Neural cell (in vitro differentiated cells): ENCODE results near the gene IL17RC. TPM values are rescaled to one million over a fixed set of nuclear protein-coding genes. Genes with fewer than 3 reads are reported as not detected.

ENCODE experiments used
- H2AFZ ChIP-seq: fragments of 200-600, 300-800 bp; sonication (generic), shearing (Covaris generic); 2 replicates; pipeline ENCODE4 v1.6.0; 2014; ENCODE audit warnings: low read depth, mild to moderate bottlenecking, antibody characterized with exemption, low read length, moderate library complexity
- H3F3A ChIP-seq: fragments of 200-600 bp; shearing (Covaris generic); 2 replicates; pipeline ENCODE4 v1.6.1; 2016; ENCODE audit warnings: mild to moderate bottlenecking, moderate library complexity, mixed read lengths, antibody characterized with exemption, low read length; ENCODE audit not compliant: insufficient read depth, poor library complexity, severe bottlenecking
- H3K27ac ChIP-seq: fragments of 200-600, 300-800 bp; sonication (generic), shearing (Covaris generic); 2 replicates; pipeline ENCODE4 v1.5.1; 2014; ENCODE audit warnings: mild to moderate bottlenecking, low read length, moderate library complexity
- H3K27me3 ChIP-seq: fragments of 300-800, 200-600 bp; sonication (generic), shearing (Covaris generic); 2 replicates; pipeline ENCODE4 v1.6.0; 2014; ENCODE audit warnings: mild to moderate bottlenecking, low read depth, low read length, moderate library complexity; ENCODE audit not compliant: insufficient read depth
- H3K36me3 ChIP-seq: fragments of 300-800, 200-600 bp; sonication (generic), shearing (Covaris generic); 2 replicates; pipeline ENCODE4 v1.5.1; 2014; ENCODE audit warnings: mild to moderate bottlenecking, antibody characterized with exemption, low read length, moderate library complexity; ENCODE audit not compliant: insufficient read depth
- H3K4me2 ChIP-seq: fragments of 300-800, 200-600 bp; sonication (generic), shearing (Covaris generic); 2 replicates; pipeline ENCODE4 v1.6.0; 2014; ENCODE audit warnings: mild to moderate bottlenecking, low read length
- H3K4me3 ChIP-seq: fragments of 300-800, 200-600 bp; sonication (generic), shearing (Covaris generic); 2 replicates; pipeline ENCODE4 v1.5.1; 2014; ENCODE audit warnings: mild to moderate bottlenecking, low read length, moderate library complexity
- H3K79me2 ChIP-seq: fragments of 200-600 bp; shearing (Covaris generic); replicated peaks from 2 replicates; pipeline ENCODE4 v1.6.0; 2014; ENCODE audit warnings: mild to moderate bottlenecking, low read length, moderate library complexity; ENCODE audit not compliant: insufficient read depth
- H3K9ac ChIP-seq: fragments of 300-800, 200-600 bp; sonication (generic), shearing (Covaris generic); 2 replicates; pipeline ENCODE4 v1.6.1; 2016; ENCODE audit warnings: mild to moderate bottlenecking, low read length, mixed read lengths
- H3K9me2 ChIP-seq: fragments of 200-600 bp; shearing (Covaris generic); 2 replicates; pipeline ENCODE4 v1.6.1; 2016; ENCODE audit warnings: mild to moderate bottlenecking, low read length, mixed read lengths; ENCODE audit not compliant: insufficient read depth
- H3K9me3 ChIP-seq: fragments of 200-600, 300-800 bp; sonication (generic), shearing (Covaris generic); 2 replicates; pipeline ENCODE4 v1.6.1; 2016; ENCODE audit warnings: mild to moderate bottlenecking, mixed run types, low read length, moderate library complexity, mixed read lengths
- H4K20me1 ChIP-seq: fragments of 200-600 bp; shearing (Covaris generic); 2 replicates; pipeline ENCODE4 v1.6.1; 2016; ENCODE audit warnings: mild to moderate bottlenecking, mixed run types; ENCODE audit not compliant: insufficient read depth
- EP300 ChIP-seq: fragments of 450-650 bp; conservative IDR thresholded peaks from 2 replicates; pipeline ENCODE4 v1.6.1; 2014; ENCODE audit warnings: antibody characterized with exemption, mild to moderate bottlenecking, moderate library complexity; ENCODE audit not compliant: poor library complexity, severe bottlenecking
- EZH2 ChIP-seq: fragments of 200-600, 300-800 bp; shearing (Covaris generic), sonication (generic); IDR thresholded peaks from 2 replicates; pipeline ENCODE4 v1.6.1; 2014; ENCODE audit warnings: antibody characterized with exemption, low read length, borderline replicate concordance, mild to moderate bottlenecking; ENCODE audit not compliant: insufficient read depth, poor library complexity, severe bottlenecking
- MXI1 ChIP-seq: fragments of 450-650 bp; conservative IDR thresholded peaks from 2 replicates; pipeline ENCODE4 v1.6.1; 2014; ENCODE audit warnings: antibody characterized with exemption, mild to moderate bottlenecking; ENCODE audit not compliant: poor library complexity, severe bottlenecking
- POLR2AphosphoS5 ChIP-seq: IDR thresholded peaks from 2 replicates; pipeline ENCODE4 v1.6.1; 2012
- RAD21 ChIP-seq: fragments of 450-650 bp; conservative IDR thresholded peaks from 2 replicates; pipeline ENCODE4 v1.6.1; 2014; ENCODE audit warnings: antibody characterized with exemption, mild to moderate bottlenecking, moderate library complexity
- SMC3 ChIP-seq: fragments of 450-650 bp; conservative IDR thresholded peaks from 2 replicates; pipeline ENCODE4 v1.6.1; 2014; ENCODE audit warnings: antibody characterized with exemption, mild to moderate bottlenecking, moderate library complexity; ENCODE audit not compliant: poor library complexity
- TAF1 ChIP-seq: IDR thresholded peaks from 2 replicates; pipeline ENCODE4 v1.6.1; 2012; ENCODE audit warnings: low read depth
- polyA plus RNA-seq: library from polyadenylated mRNA; depleted of rRNA; stranded (reverse); fragments of >200 nt; gene quantifications from 2 replicates; pipeline ENCODE4 v1.2.3, GENCODE V29; 2014
- TF ChIP-seq, protein P1 (sequence below): fragments of 450-650 bp; IDR thresholded peaks from 2 replicates; pipeline ENCODE4 v1.5.1; 2014; ENCODE audit warnings: antibody characterized with exemption, mild to moderate bottlenecking, moderate library complexity; ENCODE audit not compliant: poor library complexity, severe bottlenecking
- TF ChIP-seq, protein P2 (sequence below): IDR thresholded peaks from 2 replicates; pipeline ENCODE4 v1.6.1; 2012; ENCODE audit warnings: borderline replicate concordance

IL17RC gene
- polyA plus RNA-seq, 1 donor from 2014 or later, result not detected

DNA sequence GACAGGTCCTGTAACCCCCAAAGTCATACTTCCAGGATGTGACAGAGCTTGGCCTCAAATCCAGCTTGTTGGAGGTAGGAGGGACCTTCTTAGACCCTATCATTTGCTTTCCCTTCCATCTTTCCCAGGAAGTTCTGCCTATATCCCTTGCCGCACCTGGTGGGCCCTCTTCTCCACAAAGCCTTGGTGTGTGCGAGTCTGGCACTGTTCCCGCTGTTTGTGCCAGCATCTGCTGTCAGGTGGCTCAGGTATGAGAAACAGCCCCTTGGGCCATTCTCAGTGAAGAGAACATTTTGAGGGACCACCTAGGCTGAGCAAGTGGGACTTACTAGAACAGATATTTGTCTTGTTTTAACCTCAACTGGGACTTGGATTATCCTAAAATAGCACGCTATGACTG is 13.0 kb upstream of the IL17RC start:
- Histone ChIP-seq H3K36me3 (no peaks in the 10 kb centered on the region), H3K9me2 (no peaks in the 10 kb centered on the region), H4K20me1 (no peaks in the 10 kb centered on the region), H2AFZ (no peak overlapping the region), H3K79me2 (no peaks in the 10 kb centered on the region), H3K4me3 (no peak overlapping the region), H3K9me3 (no peaks in the 10 kb centered on the region), H3F3A (no peaks in the 10 kb centered on the region), H3K9ac (no peak overlapping the region), H3K4me2 (no peak overlapping the region), H3K27me3 (no peaks in the 10 kb centered on the region), H3K27ac (no peak overlapping the region)
- TF ChIP-seq MXI1 (no peak), SMC3 (no peak), POLR2AphosphoS5 (no peak), TAF1 (no peak), EZH2 (no peak), RAD21 (no peak), EP300 (no peak)
- TF ChIP-seq, protein P1, sequence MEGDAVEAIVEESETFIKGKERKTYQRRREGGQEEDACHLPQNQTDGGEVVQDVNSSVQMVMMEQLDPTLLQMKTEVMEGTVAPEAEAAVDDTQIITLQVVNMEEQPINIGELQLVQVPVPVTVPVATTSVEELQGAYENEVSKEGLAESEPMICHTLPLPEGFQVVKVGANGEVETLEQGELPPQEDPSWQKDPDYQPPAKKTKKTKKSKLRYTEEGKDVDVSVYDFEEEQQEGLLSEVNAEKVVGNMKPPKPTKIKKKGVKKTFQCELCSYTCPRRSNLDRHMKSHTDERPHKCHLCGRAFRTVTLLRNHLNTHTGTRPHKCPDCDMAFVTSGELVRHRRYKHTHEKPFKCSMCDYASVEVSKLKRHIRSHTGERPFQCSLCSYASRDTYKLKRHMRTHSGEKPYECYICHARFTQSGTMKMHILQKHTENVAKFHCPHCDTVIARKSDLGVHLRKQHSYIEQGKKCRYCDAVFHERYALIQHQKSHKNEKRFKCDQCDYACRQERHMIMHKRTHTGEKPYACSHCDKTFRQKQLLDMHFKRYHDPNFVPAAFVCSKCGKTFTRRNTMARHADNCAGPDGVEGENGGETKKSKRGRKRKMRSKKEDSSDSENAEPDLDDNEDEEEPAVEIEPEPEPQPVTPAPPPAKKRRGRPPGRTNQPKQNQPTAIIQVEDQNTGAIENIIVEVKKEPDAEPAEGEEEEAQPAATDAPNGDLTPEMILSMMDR, result no peak
- TF ChIP-seq, protein P2, sequence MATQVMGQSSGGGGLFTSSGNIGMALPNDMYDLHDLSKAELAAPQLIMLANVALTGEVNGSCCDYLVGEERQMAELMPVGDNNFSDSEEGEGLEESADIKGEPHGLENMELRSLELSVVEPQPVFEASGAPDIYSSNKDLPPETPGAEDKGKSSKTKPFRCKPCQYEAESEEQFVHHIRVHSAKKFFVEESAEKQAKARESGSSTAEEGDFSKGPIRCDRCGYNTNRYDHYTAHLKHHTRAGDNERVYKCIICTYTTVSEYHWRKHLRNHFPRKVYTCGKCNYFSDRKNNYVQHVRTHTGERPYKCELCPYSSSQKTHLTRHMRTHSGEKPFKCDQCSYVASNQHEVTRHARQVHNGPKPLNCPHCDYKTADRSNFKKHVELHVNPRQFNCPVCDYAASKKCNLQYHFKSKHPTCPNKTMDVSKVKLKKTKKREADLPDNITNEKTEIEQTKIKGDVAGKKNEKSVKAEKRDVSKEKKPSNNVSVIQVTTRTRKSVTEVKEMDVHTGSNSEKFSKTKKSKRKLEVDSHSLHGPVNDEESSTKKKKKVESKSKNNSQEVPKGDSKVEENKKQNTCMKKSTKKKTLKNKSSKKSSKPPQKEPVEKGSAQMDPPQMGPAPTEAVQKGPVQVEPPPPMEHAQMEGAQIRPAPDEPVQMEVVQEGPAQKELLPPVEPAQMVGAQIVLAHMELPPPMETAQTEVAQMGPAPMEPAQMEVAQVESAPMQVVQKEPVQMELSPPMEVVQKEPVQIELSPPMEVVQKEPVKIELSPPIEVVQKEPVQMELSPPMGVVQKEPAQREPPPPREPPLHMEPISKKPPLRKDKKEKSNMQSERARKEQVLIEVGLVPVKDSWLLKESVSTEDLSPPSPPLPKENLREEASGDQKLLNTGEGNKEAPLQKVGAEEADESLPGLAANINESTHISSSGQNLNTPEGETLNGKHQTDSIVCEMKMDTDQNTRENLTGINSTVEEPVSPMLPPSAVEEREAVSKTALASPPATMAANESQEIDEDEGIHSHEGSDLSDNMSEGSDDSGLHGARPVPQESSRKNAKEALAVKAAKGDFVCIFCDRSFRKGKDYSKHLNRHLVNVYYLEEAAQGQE, result no peak

DNA sequence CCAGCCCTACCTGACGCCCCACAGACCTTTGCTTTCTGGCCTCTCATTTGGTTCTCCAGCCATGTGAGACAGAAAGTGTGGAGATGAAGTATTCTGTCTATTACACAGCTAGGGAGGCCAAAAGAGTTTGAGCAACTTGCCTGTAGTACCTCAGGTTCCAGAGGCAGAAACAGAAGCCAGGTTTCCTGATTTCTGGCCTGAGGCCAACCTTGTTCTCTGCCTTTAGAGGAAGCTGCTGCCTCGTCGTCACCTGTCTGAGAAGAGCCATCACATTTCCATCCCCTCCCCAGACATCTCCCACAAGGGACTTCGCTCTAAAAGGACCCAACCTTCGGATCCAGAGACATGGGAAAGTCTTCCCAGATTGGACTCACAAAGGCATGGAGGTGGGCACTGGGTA is 10.4 kb upstream of the IL17RC start:
- Histone ChIP-seq H3K36me3 (no peaks in the 10 kb centered on the region), H3K27me3 (no peaks in the 10 kb centered on the region), H3K9me3 (no peaks in the 10 kb centered on the region), H3K27ac (no peak overlapping the region), H3K79me2 (no peaks in the 10 kb centered on the region), H3K4me3 (no peak overlapping the region), H3K9me2 (no peaks in the 10 kb centered on the region), H3K4me2 (no peak overlapping the region), H3K9ac (no peak overlapping the region), H4K20me1 (no peaks in the 10 kb centered on the region), H2AFZ (no peak overlapping the region), H3F3A (no peaks in the 10 kb centered on the region)
- TF ChIP-seq POLR2AphosphoS5 (no peak), EZH2 (no peak), TAF1 (no peak), SMC3 (no peak), RAD21 (no peak), EP300 (no peak), MXI1 (no peak)
- TF ChIP-seq, protein P2, result no peak
- TF ChIP-seq, protein P1, result no peak
